ENCODE measurements around the gene PCID2. TPM values are rescaled to one million over a fixed set of nuclear protein-coding genes. Genes with fewer than 3 reads are reported as not detected.

Gene PCID2
- total RNA-seq, 4 donors from 2014 or later = 21.0 to 47.9 (median 33.6) TPM

DNA sequence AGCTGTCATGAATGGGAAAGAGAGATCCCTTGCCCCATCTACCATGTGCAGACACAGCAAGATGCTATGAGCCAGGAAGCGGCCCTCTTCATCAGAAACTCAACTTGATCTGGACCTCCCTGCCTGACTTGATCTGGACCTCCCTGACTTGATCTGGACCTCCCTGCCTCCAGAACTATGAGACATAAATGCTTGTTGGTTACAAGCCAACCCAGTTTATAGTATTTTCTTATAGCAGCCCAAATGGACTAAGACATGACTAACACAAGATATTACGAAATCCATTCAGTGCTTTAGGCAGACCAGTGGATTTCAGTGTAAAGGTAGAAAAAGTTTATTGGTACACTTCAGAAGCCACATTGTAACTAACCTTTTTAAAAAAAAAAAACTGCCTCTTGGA lies 15.6 kb downstream of the PCID2 start:
- Histone ChIP-seq H3K36me3 (peaks cover 9 to 100% (median 27%) of the 10 kb centered on the region in 3 donors), H3K4me1 (peaks cover 0 to under 1% (median 0%) of the 10 kb centered on the region in 3 donors), H3K27me3 (no peaks in the 10 kb centered on the region), H3K4me3 (no peak overlapping the region), H3K27ac (no peak overlapping the region), H3K9me3 (no peaks in the 10 kb centered on the region)
- WGBS, 2 donors = 70 to 88% methylated on average over 2 of the region's 2 CpGs
- intact Hi-C loops (cut with DNase I) = no loop called here
- DNase-seq = no peak
- TF ChIP-seq POLR2A (IDR thresholded peaks at IDR 0.05) = no peak
- TF ChIP-seq, protein P1, sequence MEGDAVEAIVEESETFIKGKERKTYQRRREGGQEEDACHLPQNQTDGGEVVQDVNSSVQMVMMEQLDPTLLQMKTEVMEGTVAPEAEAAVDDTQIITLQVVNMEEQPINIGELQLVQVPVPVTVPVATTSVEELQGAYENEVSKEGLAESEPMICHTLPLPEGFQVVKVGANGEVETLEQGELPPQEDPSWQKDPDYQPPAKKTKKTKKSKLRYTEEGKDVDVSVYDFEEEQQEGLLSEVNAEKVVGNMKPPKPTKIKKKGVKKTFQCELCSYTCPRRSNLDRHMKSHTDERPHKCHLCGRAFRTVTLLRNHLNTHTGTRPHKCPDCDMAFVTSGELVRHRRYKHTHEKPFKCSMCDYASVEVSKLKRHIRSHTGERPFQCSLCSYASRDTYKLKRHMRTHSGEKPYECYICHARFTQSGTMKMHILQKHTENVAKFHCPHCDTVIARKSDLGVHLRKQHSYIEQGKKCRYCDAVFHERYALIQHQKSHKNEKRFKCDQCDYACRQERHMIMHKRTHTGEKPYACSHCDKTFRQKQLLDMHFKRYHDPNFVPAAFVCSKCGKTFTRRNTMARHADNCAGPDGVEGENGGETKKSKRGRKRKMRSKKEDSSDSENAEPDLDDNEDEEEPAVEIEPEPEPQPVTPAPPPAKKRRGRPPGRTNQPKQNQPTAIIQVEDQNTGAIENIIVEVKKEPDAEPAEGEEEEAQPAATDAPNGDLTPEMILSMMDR (IDR thresholded peaks at IDR 0.05) = no peak

DNA sequence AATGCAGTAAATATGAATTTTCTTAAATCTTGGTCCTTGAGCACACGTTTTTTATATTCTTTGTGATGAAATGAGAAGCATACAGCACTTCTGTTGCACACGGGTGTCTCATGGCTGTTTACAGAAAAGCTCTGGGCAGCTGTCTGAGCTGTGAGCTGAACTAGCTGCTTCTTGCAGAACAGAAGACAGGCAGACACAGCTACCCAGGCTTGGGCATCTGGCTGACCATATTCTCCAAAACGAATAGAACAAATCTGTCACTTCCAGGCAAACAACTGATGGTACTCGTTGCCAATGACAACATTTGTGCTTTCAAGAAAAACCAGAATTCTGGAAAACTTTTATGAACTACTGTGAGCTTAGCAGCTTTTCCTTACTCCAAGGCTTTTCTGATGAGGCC lies 16.2 kb downstream of the PCID2 start:
- intact Hi-C loops (cut with DNase I) = no loop called here
- H3K9me3 ChIP-seq = no peaks in the 10 kb centered on the region
- H3K36me3 ChIP-seq = peaks cover 9 to 97% (median 24%) of the 10 kb centered on the region in 3 donors
- H3K27ac ChIP-seq = no peak overlapping the region
- H3K4me3 ChIP-seq = no peak overlapping the region
- TF ChIP-seq, protein P1 (IDR thresholded peaks at IDR 0.05) = no peak
- TF ChIP-seq POLR2A (IDR thresholded peaks at IDR 0.05) = no peak
- no peak for DNase-seq
- no peaks in the 10 kb centered on the region for H3K27me3 ChIP-seq
- 75 to 77% methylated on average over 4 of the region's 4 CpGs for WGBS, 2 donors
- H3K4me1 ChIP-seq = peaks cover 0 to 7% (median 0%) of the 10 kb centered on the region in 3 donors

DNA sequence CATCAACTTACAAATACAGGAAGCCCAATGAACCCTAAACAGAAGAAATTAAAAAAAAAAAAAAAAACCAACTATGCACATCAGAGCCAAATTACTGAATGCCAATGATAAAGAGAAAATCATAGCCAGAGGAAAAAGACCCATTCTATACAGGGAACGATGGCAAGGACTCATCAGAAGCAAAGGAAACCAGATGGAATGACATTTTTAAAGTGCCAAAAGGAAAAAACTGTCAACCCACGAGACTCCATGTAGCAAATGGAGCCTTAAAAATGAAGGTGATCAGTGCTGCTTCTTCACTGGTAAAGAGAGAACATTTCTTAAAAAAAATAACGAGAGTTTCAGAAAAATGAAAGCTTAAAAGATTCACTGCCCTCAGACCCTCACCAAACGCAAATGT lies 18.3 kb downstream of the PCID2 start:
- H3K4me1 ChIP-seq = peaks cover 0 to 16% (median 0%) of the 10 kb centered on the region in 3 donors
- DNase-seq = no peak
- no peak overlapping the region for H3K4me3 ChIP-seq
- WGBS, 2 donors = 79 to 81% methylated on average over 4 of the region's 4 CpGs
- H3K27ac ChIP-seq = no peak overlapping the region
- peaks cover 9 to 82% (median 15%) of the 10 kb centered on the region in 3 donors for H3K36me3 ChIP-seq
- H3K27me3 ChIP-seq = no peaks in the 10 kb centered on the region
- H3K9me3 ChIP-seq = no peaks in the 10 kb centered on the region
- TF ChIP-seq, protein P1 (IDR thresholded peaks at IDR 0.05) = no peak
- no peak for TF ChIP-seq POLR2A (IDR thresholded peaks at IDR 0.05)
- intact Hi-C loops (cut with DNase I) = no loop called here

DNA sequence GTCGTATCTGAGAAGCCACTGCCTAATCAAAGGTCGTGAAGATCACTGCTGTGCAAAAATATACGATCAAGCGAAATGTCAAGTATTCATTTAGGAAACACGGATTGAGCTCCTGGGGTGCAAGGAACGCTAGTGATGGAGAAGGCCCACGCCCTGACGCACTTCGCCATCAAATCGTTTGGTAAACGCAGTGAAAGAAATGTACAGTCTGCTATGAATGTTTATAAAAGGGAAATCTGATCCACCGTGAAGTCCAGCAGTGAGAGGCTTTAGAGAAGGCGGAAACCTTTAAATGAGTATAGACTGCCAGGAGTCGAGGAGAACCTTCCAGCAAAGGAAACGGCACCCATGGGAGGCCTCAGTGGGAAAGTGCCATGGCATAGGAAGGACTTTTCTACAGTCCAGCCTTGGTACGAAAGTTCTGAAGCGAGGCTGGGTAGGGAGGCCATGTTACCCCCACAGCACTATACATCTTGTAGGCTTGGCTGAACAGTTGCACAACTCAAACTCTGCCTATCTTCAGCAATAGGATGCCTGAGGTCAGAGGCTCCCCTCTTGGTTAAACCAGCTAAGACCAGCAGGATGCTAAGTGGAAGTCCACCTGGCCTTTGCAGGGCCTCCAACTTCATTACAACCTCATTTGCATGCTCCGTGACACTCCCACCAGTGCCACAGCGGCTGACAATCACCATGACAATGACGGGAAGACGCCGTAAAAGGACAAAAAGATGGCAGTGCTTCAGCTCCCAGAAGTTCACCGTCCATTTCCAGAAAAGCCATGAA lies 20.4 kb downstream of the PCID2 start:
- Histone ChIP-seq H3K36me3 (peaks cover 0 to 82% (median 14%) of the 10 kb centered on the region in 3 donors), H3K4me3 (no peak overlapping the region), H3K9me3 (no peaks in the 10 kb centered on the region), H3K27me3 (no peaks in the 10 kb centered on the region), H3K27ac (peak overlapping the region in 2 of 4 donors; percentile 24 to 74), H3K4me1 (peaks cover 0 to 16% (median 0%) of the 10 kb centered on the region in 3 donors)
- TF ChIP-seq POLR2A (IDR thresholded peaks at IDR 0.05) = no peak
- TF ChIP-seq, protein P1 (IDR thresholded peaks at IDR 0.05) = no peak
- no peak for DNase-seq
- WGBS, 2 donors = 91 to 92% methylated on average over 22 to 23 of the region's 23 CpGs
- intact Hi-C loops (cut with DNase I) = no loop called here

DNA sequence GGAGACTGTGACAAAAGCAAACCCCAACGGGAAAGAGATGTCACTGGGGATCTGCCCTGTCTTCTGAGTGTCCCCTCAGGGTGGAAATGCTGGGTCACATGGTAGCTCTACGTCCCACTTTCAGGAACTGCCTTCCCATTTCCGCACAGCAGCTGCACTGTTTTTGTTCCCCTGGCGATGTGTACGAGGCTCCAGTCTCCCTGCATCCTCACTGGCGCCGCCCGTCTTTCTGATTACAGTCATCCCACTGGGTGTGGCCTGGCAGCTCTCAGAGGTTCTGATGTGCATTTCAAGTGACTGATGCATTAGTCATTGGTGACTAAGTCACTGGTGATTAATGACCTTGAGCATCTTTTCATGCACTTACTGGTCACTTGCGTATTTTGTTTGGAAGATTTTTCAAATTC lies 21.2 kb downstream of the PCID2 start:
- TF ChIP-seq POLR2A (IDR thresholded peaks at IDR 0.05) = no peak
- TF ChIP-seq, protein P1 (IDR thresholded peaks at IDR 0.05) = no peak
- peak overlapping the region; percentile 53 to 74 (median 64) for H3K27ac ChIP-seq
- peaks cover 0 to 82% (median 14%) of the 10 kb centered on the region in 3 donors for H3K36me3 ChIP-seq
- peaks cover 0 to 16% (median 0%) of the 10 kb centered on the region in 3 donors for H3K4me1 ChIP-seq
- DNase-seq = peak; percentile 15
- WGBS, 2 donors = 19 to 26% methylated on average over 9 of the region's 9 CpGs
- peak overlapping the region in 2 of 4 donors; percentile 9 to 10 for H3K4me3 ChIP-seq
- H3K9me3 ChIP-seq = no peaks in the 10 kb centered on the region
- intact Hi-C loops (cut with DNase I) = no loop called here
- H3K27me3 ChIP-seq = no peaks in the 10 kb centered on the region
